Measurements from ENCODE around the gene GHSR. TPM values are rescaled to one million over a fixed set of nuclear protein-coding genes. Genes with fewer than 3 reads are reported as not detected.

The GHSR gene
- total RNA-seq, 1 donor = not detected

DNA sequence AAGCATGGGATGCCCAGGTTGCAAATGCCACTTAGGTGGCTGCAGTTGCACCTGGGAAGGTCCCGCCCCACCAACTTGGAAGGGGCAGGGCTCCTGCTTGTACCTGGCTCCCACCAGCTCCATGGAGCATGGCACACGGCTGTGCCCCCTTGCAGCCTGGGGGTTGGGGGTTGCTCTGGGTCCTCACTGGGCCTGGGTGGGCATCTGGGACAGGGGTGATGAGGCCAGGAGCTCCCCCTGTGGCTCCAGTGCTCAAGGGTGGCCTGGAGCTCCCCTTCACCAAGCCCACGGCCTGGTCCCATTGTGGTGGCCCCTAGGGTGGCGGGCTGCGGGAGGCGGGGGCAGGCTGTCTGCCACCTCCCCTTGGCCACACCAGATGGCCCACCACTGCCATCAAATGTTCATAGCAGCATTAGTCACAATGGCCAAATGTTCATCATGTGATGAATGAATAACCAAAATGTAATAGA, 36.7 kb downstream of the GHSR start:
- no peak for DNase-seq (ENCODE audit: insufficient read length, low spot score, missing footprints)
- Histone ChIP-seq H3K4me1 (ENCODE audit: insufficient read depth, low read length) (no peaks in the 10 kb centered on the region), H3K36me3 (ENCODE audit: insufficient read depth, low read length) (no peaks in the 10 kb centered on the region), H3K27ac (ENCODE audit: low read depth, low read length) (no peak overlapping the region), H3K4me3 (ENCODE audit: insufficient read depth, low read length) (no peak overlapping the region), H4K20me1 (ENCODE audit: insufficient read depth, low read length) (no peaks in the 10 kb centered on the region), H3K27me3 (ENCODE audit: insufficient read depth, low read length) (peaks cover 6% of the 10 kb centered on the region), H2AFZ (ENCODE audit: low read length) (no peak overlapping the region), H3K9me3 (ENCODE audit: low read depth, low read length) (no peaks in the 10 kb centered on the region), H3K79me2 (ENCODE audit: insufficient read depth, low read length) (no peaks in the 10 kb centered on the region), H3K4me2 (ENCODE audit: insufficient read depth, low read length) (no peak overlapping the region)
- no peak for TF ChIP-seq CTCF (IDR thresholded peaks at IDR 0.05; ENCODE audit: extremely low read depth, low read depth, low read length)

- TF ChIP-seq CTCF (IDR thresholded peaks at IDR 0.05; ENCODE audit: extremely low read depth, low read depth, low read length) = no peak
- H3K9me3 ChIP-seq (ENCODE audit: low read depth, low read length) = no peaks in the 10 kb centered on the region
- peaks cover 6% of the 10 kb centered on the region for H3K27me3 ChIP-seq (ENCODE audit: insufficient read depth, low read length)
- no peak overlapping the region for H3K4me3 ChIP-seq (ENCODE audit: insufficient read depth, low read length)
- no peaks in the 10 kb centered on the region for H4K20me1 ChIP-seq (ENCODE audit: insufficient read depth, low read length)
- no peak for DNase-seq (ENCODE audit: insufficient read length, low spot score, missing footprints)
- H3K79me2 ChIP-seq (ENCODE audit: insufficient read depth, low read length) = no peaks in the 10 kb centered on the region
- no peak overlapping the region for H3K4me2 ChIP-seq (ENCODE audit: insufficient read depth, low read length)
- no peak overlapping the region for H3K27ac ChIP-seq (ENCODE audit: low read depth, low read length)
- H2AFZ ChIP-seq (ENCODE audit: low read length) = no peak overlapping the region
- H3K36me3 ChIP-seq (ENCODE audit: insufficient read depth, low read length) = no peaks in the 10 kb centered on the region
- H3K4me1 ChIP-seq (ENCODE audit: insufficient read depth, low read length) = no peaks in the 10 kb centered on the region
Observed at GRCh38 chr3:172410702-172411477, 37.4 kb downstream of the GHSR start.

DNA sequence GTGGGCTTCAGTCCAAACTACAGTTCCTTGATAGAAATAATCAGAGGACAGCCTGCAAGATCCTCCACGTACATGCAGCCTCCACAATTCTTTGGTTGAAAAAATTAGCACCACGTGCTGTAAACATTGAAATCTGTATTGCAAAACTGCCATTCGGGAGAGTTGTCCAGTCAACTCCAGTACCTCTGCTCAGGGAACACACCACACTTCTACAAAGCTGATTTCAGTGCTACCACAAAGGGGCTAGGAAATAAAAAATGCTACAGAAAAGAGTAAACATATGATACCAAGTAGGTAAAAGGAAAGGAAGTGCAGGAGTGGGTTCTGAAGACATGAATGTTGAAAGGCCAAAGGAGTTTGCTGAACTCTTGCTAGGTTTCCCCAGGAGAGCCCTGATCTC, 40.4 kb downstream of the GHSR start:
- Histone ChIP-seq H3K9me3 (ENCODE audit: low read depth, low read length) (no peaks in the 10 kb centered on the region), H4K20me1 (ENCODE audit: insufficient read depth, low read length) (no peaks in the 10 kb centered on the region), H3K27me3 (ENCODE audit: insufficient read depth, low read length) (no peaks in the 10 kb centered on the region), H3K4me3 (ENCODE audit: insufficient read depth, low read length) (no peak overlapping the region), H3K36me3 (ENCODE audit: insufficient read depth, low read length) (no peaks in the 10 kb centered on the region), H3K27ac (ENCODE audit: low read depth, low read length) (no peak overlapping the region), H2AFZ (ENCODE audit: low read length) (no peak overlapping the region), H3K4me1 (ENCODE audit: insufficient read depth, low read length) (no peaks in the 10 kb centered on the region), H3K4me2 (ENCODE audit: insufficient read depth, low read length) (no peak overlapping the region), H3K79me2 (ENCODE audit: insufficient read depth, low read length) (no peaks in the 10 kb centered on the region)
- TF ChIP-seq CTCF (IDR thresholded peaks at IDR 0.05; ENCODE audit: extremely low read depth, low read depth, low read length) = no peak
- no peak for DNase-seq (ENCODE audit: insufficient read length, low spot score, missing footprints)

- Histone ChIP-seq H3K79me2 (ENCODE audit: insufficient read depth, low read length) (no peaks in the 10 kb centered on the region), H3K36me3 (ENCODE audit: insufficient read depth, low read length) (peaks cover 9% of the 10 kb centered on the region), H3K9me3 (ENCODE audit: low read depth, low read length) (no peaks in the 10 kb centered on the region), H4K20me1 (ENCODE audit: insufficient read depth, low read length) (no peaks in the 10 kb centered on the region), H3K4me3 (ENCODE audit: insufficient read depth, low read length) (no peak overlapping the region), H3K4me2 (ENCODE audit: insufficient read depth, low read length) (no peak overlapping the region), H3K27me3 (ENCODE audit: insufficient read depth, low read length) (no peaks in the 10 kb centered on the region), H2AFZ (ENCODE audit: low read length) (no peak overlapping the region), H3K4me1 (ENCODE audit: insufficient read depth, low read length) (no peaks in the 10 kb centered on the region), H3K27ac (ENCODE audit: low read depth, low read length) (no peak overlapping the region)
- no peak for TF ChIP-seq CTCF (IDR thresholded peaks at IDR 0.05; ENCODE audit: extremely low read depth, low read depth, low read length)
- DNase-seq (ENCODE audit: insufficient read length, low spot score, missing footprints) = no peak
Observed at GRCh38 chr3:172405914-172406313, 42.3 kb downstream of the GHSR start.
